ENCODE data around the gene SEC11A.
"Not testable (repeated sequence)": the region's sequence is repeated elsewhere in the genome, so short reads cannot be mapped to it uniquely, and the experiment has no call there.

The SEC11A gene

GRCh38 chr15:84736375-84736774, 20.4 kb upstream of the SEC11A start:
- DNase-seq, result no peak

GRCh38 chr15:84735480-84736061, 19.6 kb upstream of the SEC11A start:
- DNase-seq, result not testable (repeated sequence)

- DNase-seq, result peak; percentile 87
These were observed 19.0 kb upstream of the SEC11A start for GRCh38 chr15:84734794-84735479.

GRCh38 chr15:84731774-84732173, 15.8 kb upstream of the SEC11A start:
- no peak for DNase-seq

- DNase-seq, result no peak
These were observed 11.5 kb upstream of the SEC11A start for GRCh38 chr15:84727429-84727828.

- no peak for DNase-seq
These were observed 9.1 kb upstream of the SEC11A start for GRCh38 chr15:84725001-84725491.

- no peak for DNase-seq
These were observed 6.7 kb upstream of the SEC11A start for GRCh38 chr15:84722628-84723027.

- no peak for DNase-seq
These were observed 5.4 kb upstream of the SEC11A start for GRCh38 chr15:84721371-84721770.

- DNase-seq, result peak; percentile 56
These were observed 401 bp downstream of the SEC11A start for GRCh38 chr15:84715441-84716035.

- no peak for DNase-seq
These were observed 1.1 kb downstream of the SEC11A start for GRCh38 chr15:84714821-84715220.

GRCh38 chr15:84714372-84714771, 1.6 kb downstream of the SEC11A start:
- DNase-seq, result no peak

GRCh38 chr15:84703808-84704207, 12.1 kb downstream of the SEC11A start:
- no peak for DNase-seq

GRCh38 chr15:84702961-84703482, 12.9 kb downstream of the SEC11A start:
- DNase-seq, result no peak

- DNase-seq, result no peak
These were observed 16.3 kb downstream of the SEC11A start for GRCh38 chr15:84699538-84700191.

GRCh38 chr15:84697236-84697990, 18.5 kb downstream of the SEC11A start:
- DNase-seq, result no peak

GRCh38 chr15:84696757-84697156, 19.2 kb downstream of the SEC11A start:
- DNase-seq, result no peak

- DNase-seq, result no peak
These were observed 25.6 kb downstream of the SEC11A start for GRCh38 chr15:84690342-84690741.

- no peak for DNase-seq
These were observed 26.1 kb downstream of the SEC11A start for GRCh38 chr15:84689858-84690257.

- DNase-seq, result not testable (repeated sequence)
These were observed 29.5 kb downstream of the SEC11A start for GRCh38 chr15:84686446-84686845.

GRCh38 chr15:84685304-84685703, 30.6 kb downstream of the SEC11A start:
- peak; percentile 85 for DNase-seq

- DNase-seq, result no peak
These were observed 31.8 kb downstream of the SEC11A start for GRCh38 chr15:84684092-84684491.

GRCh38 chr15:84681831-84682230, 34.1 kb downstream of the SEC11A start:
- no peak for DNase-seq

GRCh38 chr15:84671211-84671610, 44.7 kb downstream of the SEC11A start:
- no peak for DNase-seq
